Neural progenitor cell (in vitro differentiated cells): ENCODE data around the gene OR52N2.
A peak's percentile ranks its signal among the peaks of the same experiment; 100 is the strongest.

Experiments used
- EZH2 ChIP-seq: fragments of 200-600 bp; sonication (generic); IDR thresholded peaks from 2 replicates; pipeline ENCODE4 v1.6.1; 2017; ENCODE audit warnings: antibody characterized with exemption, mild to moderate bottlenecking, moderate library complexity
- EZH2phosphoT487 ChIP-seq: fragments of 200-600 bp; sonication (generic); IDR thresholded peaks from 2 replicates; pipeline ENCODE4 v1.6.1; 2017; ENCODE audit warnings: antibody characterized with exemption
- TF ChIP-seq, protein P1 (sequence below): fragments of 200-600 bp; sonication (generic); IDR thresholded peaks from 2 replicates; pipeline ENCODE4 v1.5.1; 2017; ENCODE audit warnings: antibody characterized with exemption, mild to moderate bottlenecking

DNA sequence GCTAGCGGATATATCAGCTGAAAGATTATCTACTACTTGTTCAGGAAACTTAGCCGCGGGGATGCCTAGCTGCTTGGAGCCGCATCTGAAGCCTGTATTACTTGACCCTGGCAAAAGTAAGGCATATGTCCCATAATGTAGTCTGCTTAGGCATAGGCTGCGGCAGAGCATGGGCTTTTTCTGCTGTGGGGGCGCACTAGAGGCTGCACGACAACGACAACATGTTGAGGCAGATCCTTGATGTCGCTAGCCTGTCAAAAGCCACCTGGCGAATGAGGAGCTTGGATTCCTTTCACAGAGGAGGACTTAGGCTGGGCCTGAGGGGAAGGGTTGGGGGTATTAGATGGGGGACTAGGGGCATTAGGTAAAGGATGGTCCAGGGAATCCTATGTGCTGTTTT lies 1.1 kb upstream of the OR52N2 start:
- TF ChIP-seq, protein P1, sequence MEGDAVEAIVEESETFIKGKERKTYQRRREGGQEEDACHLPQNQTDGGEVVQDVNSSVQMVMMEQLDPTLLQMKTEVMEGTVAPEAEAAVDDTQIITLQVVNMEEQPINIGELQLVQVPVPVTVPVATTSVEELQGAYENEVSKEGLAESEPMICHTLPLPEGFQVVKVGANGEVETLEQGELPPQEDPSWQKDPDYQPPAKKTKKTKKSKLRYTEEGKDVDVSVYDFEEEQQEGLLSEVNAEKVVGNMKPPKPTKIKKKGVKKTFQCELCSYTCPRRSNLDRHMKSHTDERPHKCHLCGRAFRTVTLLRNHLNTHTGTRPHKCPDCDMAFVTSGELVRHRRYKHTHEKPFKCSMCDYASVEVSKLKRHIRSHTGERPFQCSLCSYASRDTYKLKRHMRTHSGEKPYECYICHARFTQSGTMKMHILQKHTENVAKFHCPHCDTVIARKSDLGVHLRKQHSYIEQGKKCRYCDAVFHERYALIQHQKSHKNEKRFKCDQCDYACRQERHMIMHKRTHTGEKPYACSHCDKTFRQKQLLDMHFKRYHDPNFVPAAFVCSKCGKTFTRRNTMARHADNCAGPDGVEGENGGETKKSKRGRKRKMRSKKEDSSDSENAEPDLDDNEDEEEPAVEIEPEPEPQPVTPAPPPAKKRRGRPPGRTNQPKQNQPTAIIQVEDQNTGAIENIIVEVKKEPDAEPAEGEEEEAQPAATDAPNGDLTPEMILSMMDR = peak; percentile 29
- TF ChIP-seq EZH2 (no peak), EZH2phosphoT487 (no peak)
